NB4 (cell line): Measurements from ENCODE around the gene ZNF764.

ENCODE experiments used
- DNase-seq: peaks from one replicate; pipeline ENCODE4 v3.0.0; 2010; ENCODE audit warnings: low read depth
- H3K4me3 ChIP-seq: one replicate; pipeline ENCODE4 v1.5.1; 2011; ENCODE audit warnings: mild to moderate bottlenecking, low read depth, low read length, moderate library complexity
- MAX ChIP-seq: IDR thresholded peaks from 2 replicates; pipeline ENCODE4 v1.6.1; 2011; ENCODE audit warnings: low read depth, low read length
- MYC ChIP-seq: IDR thresholded peaks from 2 replicates; pipeline ENCODE4 v1.6.1; 2011; ENCODE audit warnings: low read depth, low read length
- POLR2A ChIP-seq: IDR thresholded peaks from 2 replicates; pipeline ENCODE4 v1.6.1; 2011; ENCODE audit warnings: mild to moderate bottlenecking; ENCODE audit not compliant: insufficient read length; ENCODE audit errors: extremely low read depth
- TF ChIP-seq, protein P1 (sequence below): IDR thresholded peaks from one replicate; pipeline ENCODE4 v1.5.1; 2012; ENCODE audit warnings: low read depth, low read length

ZNF764 gene

GRCh38 chr16:30552956-30553355 is 5.2 kb downstream of the ZNF764 start:
- DNase-seq, result no peak
- no peak for TF ChIP-seq POLR2A
- no peak for TF ChIP-seq MAX
- TF ChIP-seq, protein P1, sequence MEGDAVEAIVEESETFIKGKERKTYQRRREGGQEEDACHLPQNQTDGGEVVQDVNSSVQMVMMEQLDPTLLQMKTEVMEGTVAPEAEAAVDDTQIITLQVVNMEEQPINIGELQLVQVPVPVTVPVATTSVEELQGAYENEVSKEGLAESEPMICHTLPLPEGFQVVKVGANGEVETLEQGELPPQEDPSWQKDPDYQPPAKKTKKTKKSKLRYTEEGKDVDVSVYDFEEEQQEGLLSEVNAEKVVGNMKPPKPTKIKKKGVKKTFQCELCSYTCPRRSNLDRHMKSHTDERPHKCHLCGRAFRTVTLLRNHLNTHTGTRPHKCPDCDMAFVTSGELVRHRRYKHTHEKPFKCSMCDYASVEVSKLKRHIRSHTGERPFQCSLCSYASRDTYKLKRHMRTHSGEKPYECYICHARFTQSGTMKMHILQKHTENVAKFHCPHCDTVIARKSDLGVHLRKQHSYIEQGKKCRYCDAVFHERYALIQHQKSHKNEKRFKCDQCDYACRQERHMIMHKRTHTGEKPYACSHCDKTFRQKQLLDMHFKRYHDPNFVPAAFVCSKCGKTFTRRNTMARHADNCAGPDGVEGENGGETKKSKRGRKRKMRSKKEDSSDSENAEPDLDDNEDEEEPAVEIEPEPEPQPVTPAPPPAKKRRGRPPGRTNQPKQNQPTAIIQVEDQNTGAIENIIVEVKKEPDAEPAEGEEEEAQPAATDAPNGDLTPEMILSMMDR, result no peak
- no peak for TF ChIP-seq MYC
- no peak overlapping the region for H3K4me3 ChIP-seq

DNA sequence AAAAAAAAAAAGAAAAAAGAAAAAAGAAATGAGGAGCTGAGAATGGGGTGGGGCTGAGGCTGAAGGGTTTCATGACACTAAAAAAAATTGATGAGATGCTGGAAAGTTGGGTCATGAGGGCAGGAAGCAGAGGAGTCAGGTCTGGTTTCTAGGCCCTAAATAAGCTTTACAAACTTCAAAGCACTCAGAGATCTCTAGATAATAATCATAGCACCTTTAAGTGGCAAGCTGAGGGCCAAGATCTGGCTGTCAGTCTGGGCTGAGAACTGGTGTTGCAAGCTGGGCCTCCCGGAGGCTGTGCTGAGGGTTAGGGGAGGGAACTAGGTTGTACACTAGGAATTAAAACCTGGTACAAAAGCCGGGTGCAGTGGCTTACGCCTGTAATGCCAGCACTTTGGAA is 6.4 kb downstream of the ZNF764 start:
- no peak for DNase-seq
- TF ChIP-seq, protein P1, result no peak
- TF ChIP-seq POLR2A (no peak), MAX (no peak)

DNA sequence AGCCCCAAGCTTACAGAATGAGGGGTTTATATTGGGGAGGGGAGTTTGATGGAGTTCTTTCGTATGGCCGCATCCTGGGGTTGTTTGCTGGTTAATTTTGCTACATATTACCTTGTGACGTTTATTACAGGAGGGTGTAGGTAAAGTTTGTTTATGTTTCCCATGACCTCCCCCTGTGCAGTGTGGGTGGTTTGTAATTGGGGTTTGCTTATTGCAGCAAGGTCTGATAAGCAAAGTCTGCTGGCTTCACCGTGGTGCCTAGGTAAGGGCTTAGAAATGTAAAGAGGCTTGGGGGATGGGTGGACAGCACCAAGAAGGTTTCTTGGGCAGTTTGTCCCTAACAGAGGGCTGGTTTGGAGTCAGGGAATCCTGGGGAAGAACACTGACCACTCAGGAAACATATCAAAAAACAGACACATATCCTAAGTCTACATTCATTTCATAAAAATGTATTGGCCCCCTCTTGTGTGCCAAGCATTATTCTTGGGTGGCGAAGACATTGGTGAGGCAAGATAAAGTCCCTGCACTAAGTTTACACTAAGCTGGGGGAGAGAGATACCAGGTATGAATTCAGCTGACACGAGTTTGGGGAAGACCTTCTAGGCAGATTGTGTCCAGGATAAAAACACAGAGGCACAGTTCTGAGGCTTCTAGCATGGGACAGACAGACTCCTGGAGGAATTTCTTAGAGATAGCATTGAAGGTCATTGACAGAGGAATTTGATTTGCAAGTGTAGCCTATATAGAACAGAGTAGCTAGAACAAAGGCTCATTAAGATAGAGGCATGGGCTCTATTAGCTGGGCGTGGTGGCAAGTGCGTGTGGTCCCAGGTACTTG is 9.5 kb downstream of the ZNF764 start:
- TF ChIP-seq, protein P1, result no peak
- TF ChIP-seq MYC, result no peak
- TF ChIP-seq MAX, result no peak
- TF ChIP-seq POLR2A, result no peak
- no peak for DNase-seq
- H3K4me3 ChIP-seq, result no peak overlapping the region

More for the DNA sequence above, 6.4 kb downstream of the ZNF764 start:
- H3K4me3 ChIP-seq, result no peak overlapping the region

DNA sequence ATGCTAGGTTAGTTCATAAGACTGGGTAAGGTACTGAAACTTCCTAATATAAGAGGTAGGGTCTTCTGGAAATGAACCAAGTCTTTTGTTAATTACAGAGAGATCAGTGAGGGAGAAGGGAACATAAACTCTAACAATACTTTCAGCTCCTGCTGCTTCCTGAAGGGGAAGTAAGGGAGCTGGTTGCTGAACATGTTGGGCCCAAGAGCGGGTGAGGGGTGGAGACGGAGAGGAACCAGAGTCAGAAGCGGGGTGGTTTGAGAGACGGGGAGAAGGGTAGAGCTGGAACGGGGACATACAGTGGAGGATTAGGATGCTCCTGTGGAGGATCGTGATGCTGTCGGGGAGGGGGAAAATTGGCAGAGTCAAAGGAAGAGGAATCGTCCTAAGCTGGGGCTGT is 12.1 kb downstream of the ZNF764 start:
- no peak overlapping the region for H3K4me3 ChIP-seq
- no peak for DNase-seq
- TF ChIP-seq, protein P1, result no peak
- TF ChIP-seq POLR2A (no peak), MAX (no peak), MYC (no peak)

GRCh38 chr16:30543067-30543466 is 15.1 kb downstream of the ZNF764 start:
- H3K4me3 ChIP-seq, result no peak overlapping the region
- no peak for DNase-seq
- no peak for TF ChIP-seq MAX
- TF ChIP-seq, protein P1, result no peak
- TF ChIP-seq MYC, result no peak
- no peak for TF ChIP-seq POLR2A
